Endodermal cell (in vitro differentiated cells): ENCODE measurements around the gene DCAF12L2. TPM values are rescaled to one million over a fixed set of nuclear protein-coding genes. Genes with fewer than 3 reads are reported as not detected.
A peak's percentile ranks its signal among the peaks of the same experiment; 100 is the strongest.

Source experiments
- DNase-seq: peaks from one replicate; pipeline ENCODE4 v3.0.0-alpha.2; 2017
- H3K27ac ChIP-seq: 2 replicates; pipeline ENCODE4 v1.5.1; 2013; ENCODE audit warnings: mild to moderate bottlenecking, low read depth, low read length, moderate library complexity
- H3K27me3 ChIP-seq: 2 replicates; pipeline ENCODE4 v1.6.1; 2013; ENCODE audit warnings: mild to moderate bottlenecking, low read length, moderate library complexity; ENCODE audit not compliant: insufficient read depth, control insufficient read depth, poor library complexity, severe bottlenecking
- H3K36me3 ChIP-seq: 2 replicates; pipeline ENCODE4 v1.7.0; 2013; ENCODE audit warnings: mild to moderate bottlenecking, low read length, moderate library complexity; ENCODE audit not compliant: control insufficient read depth, insufficient read depth
- H3K4me1 ChIP-seq: one replicate; pipeline ENCODE4 v1.7.0; 2013; ENCODE audit warnings: low read length; ENCODE audit not compliant: control insufficient read depth, insufficient read depth
- H3K4me3 ChIP-seq: 2 replicates; pipeline ENCODE4 v1.5.1; 2013; ENCODE audit warnings: mild to moderate bottlenecking, low read length, moderate library complexity
- H3K9ac ChIP-seq: 2 replicates; pipeline ENCODE4 v1.6.1; 2013; ENCODE audit warnings: mild to moderate bottlenecking, low read length, moderate library complexity; ENCODE audit not compliant: poor library complexity, severe bottlenecking; ENCODE audit errors: extremely low read depth
- H3K9me3 ChIP-seq: 2 replicates; pipeline ENCODE4 v1.6.1; 2013; ENCODE audit warnings: mild to moderate bottlenecking, low read length, moderate library complexity; ENCODE audit not compliant: control insufficient read depth
- H3K27ac Mint-ChIP-seq: 2 replicates; pipeline ENCODE4 v1.8.0; 2020; ENCODE audit warnings: mixed read lengths
- H3K27me3 Mint-ChIP-seq: 2 replicates; pipeline ENCODE4 v1.8.0; 2021; ENCODE audit warnings: mild to moderate bottlenecking, mixed read lengths; ENCODE audit not compliant: insufficient read depth
- H3K36me3 Mint-ChIP-seq: 2 replicates; pipeline ENCODE4 v1.8.0; 2020; ENCODE audit warnings: low read depth, mixed read lengths
- H3K4me1 Mint-ChIP-seq: 2 replicates; pipeline ENCODE4 v1.8.0; 2020; ENCODE audit warnings: mixed read lengths
- H3K4me3 Mint-ChIP-seq: 2 replicates; pipeline ENCODE4 v1.8.0; 2020; ENCODE audit warnings: mild to moderate bottlenecking, moderate library complexity, mixed read lengths
- H3K9me3 Mint-ChIP-seq: 2 replicates; pipeline ENCODE4 v1.8.0; 2020; ENCODE audit warnings: mild to moderate bottlenecking, mixed read lengths
- WGBS, 2 experiments: methylation state at CpG; one replicate each; pipeline versions ENCODE4 v1.1.5 to v1.1.7; 2013; ENCODE audit warnings: missing lambda C conversion rate in 2 of 2, mixed read lengths in 1 of 2; ENCODE audit not compliant: insufficient coverage in 1 of 2, insufficient read length in 1 of 2; 5-methylcytosine and 5-hydroxymethylcytosine counted together
- total RNA-seq, 2 donors: library from RNA; stranded (reverse); fragmentation: NEBNext Ultra II Directional in 1 of 2; extraction: Animal tissue kit (Norgen Biotek cat#: 25700) in 1 of 2; gene quantifications; 2 replicates in 1 of 2; 3 replicates in 1 of 2; pipeline ENCODE4 v1.2.1, GENCODE V29; 2021
- TF ChIP-seq, protein P1 (sequence below): fragments of 200-600 bp; sonication (generic); conservative IDR thresholded peaks from 2 replicates; pipeline ENCODE4 v1.5.0; 2021; ENCODE audit warnings: antibody characterized with exemption, mild to moderate bottlenecking

DCAF12L2 gene
- total RNA-seq, 2 donors from 2014 or later = 1.6 to 3.4 TPM

DNA sequence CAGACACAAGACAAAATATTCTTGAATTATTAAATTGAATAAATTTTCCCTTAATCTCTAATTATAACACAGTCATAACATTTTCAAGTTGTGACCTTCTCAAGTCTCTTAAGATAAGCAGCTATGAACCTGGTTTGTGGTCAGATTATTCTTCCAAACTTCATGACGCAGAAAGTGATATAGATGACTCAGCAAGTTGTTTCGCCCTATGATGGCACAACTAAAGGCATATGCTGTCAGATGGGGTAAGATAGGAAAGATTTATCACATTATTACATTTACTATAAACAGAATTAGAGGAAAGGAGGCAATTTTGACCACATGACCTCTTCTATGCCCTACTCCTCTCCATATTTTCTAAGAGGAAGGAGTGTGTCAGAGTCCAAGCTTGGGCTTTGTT is 4.6 kb upstream of the DCAF12L2 start:
- no peak overlapping the region for H3K27ac Mint-ChIP-seq
- peaks cover 20% of the 10 kb centered on the region for H3K27me3 Mint-ChIP-seq
- H3K36me3 Mint-ChIP-seq = no peaks in the 10 kb centered on the region
- Histone ChIP-seq H3K27ac (no peak overlapping the region), H3K4me1 (no peaks in the 10 kb centered on the region), H3K27me3 (peaks cover 8% of the 10 kb centered on the region), H3K9me3 (no peaks in the 10 kb centered on the region), H3K9ac (no peak overlapping the region), H3K4me3 (no peak overlapping the region), H3K36me3 (no peaks in the 10 kb centered on the region)
- no peak overlapping the region for H3K4me3 Mint-ChIP-seq
- H3K4me1 Mint-ChIP-seq = no peaks in the 10 kb centered on the region
- H3K9me3 Mint-ChIP-seq = no peaks in the 10 kb centered on the region
- no peak for DNase-seq
- 91% methylated on average over 1 of the region's 2 CpGs; no CpG with 5 or more reads in 1 of the 2 experiments for WGBS, 2 experiments
- TF ChIP-seq, protein P1, sequence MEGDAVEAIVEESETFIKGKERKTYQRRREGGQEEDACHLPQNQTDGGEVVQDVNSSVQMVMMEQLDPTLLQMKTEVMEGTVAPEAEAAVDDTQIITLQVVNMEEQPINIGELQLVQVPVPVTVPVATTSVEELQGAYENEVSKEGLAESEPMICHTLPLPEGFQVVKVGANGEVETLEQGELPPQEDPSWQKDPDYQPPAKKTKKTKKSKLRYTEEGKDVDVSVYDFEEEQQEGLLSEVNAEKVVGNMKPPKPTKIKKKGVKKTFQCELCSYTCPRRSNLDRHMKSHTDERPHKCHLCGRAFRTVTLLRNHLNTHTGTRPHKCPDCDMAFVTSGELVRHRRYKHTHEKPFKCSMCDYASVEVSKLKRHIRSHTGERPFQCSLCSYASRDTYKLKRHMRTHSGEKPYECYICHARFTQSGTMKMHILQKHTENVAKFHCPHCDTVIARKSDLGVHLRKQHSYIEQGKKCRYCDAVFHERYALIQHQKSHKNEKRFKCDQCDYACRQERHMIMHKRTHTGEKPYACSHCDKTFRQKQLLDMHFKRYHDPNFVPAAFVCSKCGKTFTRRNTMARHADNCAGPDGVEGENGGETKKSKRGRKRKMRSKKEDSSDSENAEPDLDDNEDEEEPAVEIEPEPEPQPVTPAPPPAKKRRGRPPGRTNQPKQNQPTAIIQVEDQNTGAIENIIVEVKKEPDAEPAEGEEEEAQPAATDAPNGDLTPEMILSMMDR = no peak

DNA sequence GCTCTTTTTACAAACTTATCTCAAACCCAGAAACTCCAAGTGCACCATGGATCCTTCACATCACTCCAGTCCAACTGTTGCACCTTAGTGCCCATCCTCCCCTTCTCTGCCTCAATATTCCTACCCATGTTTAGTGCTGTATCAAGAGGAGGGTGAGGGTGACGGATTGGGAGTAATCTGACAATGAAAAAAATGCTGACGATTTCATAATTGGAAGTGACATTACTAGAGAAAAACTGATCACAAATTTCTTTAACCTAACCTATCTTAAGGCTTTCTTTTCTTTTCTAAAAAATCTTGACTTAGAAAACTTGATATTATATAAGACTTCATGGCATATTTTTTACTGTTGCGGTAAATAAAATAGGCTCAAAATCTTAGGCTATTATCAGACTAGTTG is 1.5 kb upstream of the DCAF12L2 start:
- no peak overlapping the region for H3K27ac ChIP-seq
- H3K4me3 ChIP-seq = no peak overlapping the region
- no CpG with 5 or more reads among the region's 3 CpGs for WGBS, 2 experiments
- H3K36me3 ChIP-seq = no peaks in the 10 kb centered on the region
- peaks cover 8% of the 10 kb centered on the region for H3K27me3 ChIP-seq
- H3K4me3 Mint-ChIP-seq = no peak overlapping the region
- H3K9me3 Mint-ChIP-seq = peaks cover 10% of the 10 kb centered on the region
- H3K4me1 Mint-ChIP-seq = no peaks in the 10 kb centered on the region
- H3K9me3 ChIP-seq = no peaks in the 10 kb centered on the region
- H3K9ac ChIP-seq = no peak overlapping the region
- H3K4me1 ChIP-seq = no peaks in the 10 kb centered on the region
- H3K27ac Mint-ChIP-seq = no peak overlapping the region
- peaks cover 37% of the 10 kb centered on the region for H3K27me3 Mint-ChIP-seq
- TF ChIP-seq, protein P1 = no peak
- no peak for DNase-seq
- no peaks in the 10 kb centered on the region for H3K36me3 Mint-ChIP-seq

DNA sequence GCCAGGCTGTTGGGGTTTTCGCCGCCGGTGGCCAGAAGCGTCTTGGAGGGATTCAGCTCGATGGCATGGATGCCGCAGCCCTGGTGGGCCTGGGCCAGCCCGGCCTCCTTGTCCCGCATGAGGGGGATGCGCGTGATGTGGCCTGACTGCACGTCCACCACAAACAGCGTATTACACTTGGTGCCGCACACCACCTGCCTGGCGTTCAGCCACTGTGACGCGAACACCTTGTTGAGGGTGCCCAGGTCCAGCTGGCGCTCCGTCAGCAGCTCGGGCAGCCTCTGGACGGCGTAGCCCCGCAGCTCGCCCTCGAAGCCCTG is 728 bp downstream of the DCAF12L2 start:
- DNase-seq = no peak
- 84% methylated on average over 24 of the region's 24 CpGs; no CpG with 5 or more reads in 1 of the 2 experiments for WGBS, 2 experiments
- Histone ChIP-seq H3K27me3 (peaks cover 8% of the 10 kb centered on the region), H3K9ac (no peak overlapping the region), H3K36me3 (no peaks in the 10 kb centered on the region), H3K9me3 (no peaks in the 10 kb centered on the region), H3K4me3 (no peak overlapping the region), H3K27ac (no peak overlapping the region), H3K4me1 (no peaks in the 10 kb centered on the region)
- Mint-ChIP-seq H3K36me3 (no peaks in the 10 kb centered on the region), H3K4me1 (no peaks in the 10 kb centered on the region), H3K4me3 (peak overlapping the region; percentile 56), H3K27me3 (peaks cover 37% of the 10 kb centered on the region), H3K9me3 (peaks cover 10% of the 10 kb centered on the region), H3K27ac (no peak overlapping the region)
- TF ChIP-seq, protein P1 = no peak
